ENCODE data around the gene GNPTG.
A peak's percentile ranks its signal among the peaks of the same experiment; 100 is the strongest.

Gene GNPTG

DNA sequence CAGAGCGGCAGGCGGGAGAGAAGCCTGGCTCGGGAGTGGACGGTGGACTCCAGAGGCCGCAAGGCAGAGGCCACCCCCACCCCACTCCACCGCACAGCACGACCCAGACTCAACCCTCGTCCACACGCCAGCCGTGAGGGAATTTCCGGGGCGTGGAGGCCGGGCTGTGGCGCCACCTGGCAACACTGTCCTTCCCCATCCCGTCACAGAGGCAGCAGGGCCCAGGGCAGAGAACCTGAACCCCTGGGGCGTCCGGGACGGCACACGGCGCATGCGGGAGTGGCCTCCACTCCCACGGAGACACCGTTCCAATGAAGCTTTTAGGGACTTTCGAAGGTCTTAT is 23.5 kb downstream of the GNPTG start:
- DNase-seq: no peak

- no peak for DNase-seq
Observed at GRCh38 chr16:1375741-1376410, 24.1 kb downstream of the GNPTG start.

GRCh38 chr16:1377406-1378010 is 25.8 kb downstream of the GNPTG start:
- DNase-seq: no peak

- no peak for DNase-seq
Observed at GRCh38 chr16:1378087-1378803, 26.5 kb downstream of the GNPTG start.

DNA sequence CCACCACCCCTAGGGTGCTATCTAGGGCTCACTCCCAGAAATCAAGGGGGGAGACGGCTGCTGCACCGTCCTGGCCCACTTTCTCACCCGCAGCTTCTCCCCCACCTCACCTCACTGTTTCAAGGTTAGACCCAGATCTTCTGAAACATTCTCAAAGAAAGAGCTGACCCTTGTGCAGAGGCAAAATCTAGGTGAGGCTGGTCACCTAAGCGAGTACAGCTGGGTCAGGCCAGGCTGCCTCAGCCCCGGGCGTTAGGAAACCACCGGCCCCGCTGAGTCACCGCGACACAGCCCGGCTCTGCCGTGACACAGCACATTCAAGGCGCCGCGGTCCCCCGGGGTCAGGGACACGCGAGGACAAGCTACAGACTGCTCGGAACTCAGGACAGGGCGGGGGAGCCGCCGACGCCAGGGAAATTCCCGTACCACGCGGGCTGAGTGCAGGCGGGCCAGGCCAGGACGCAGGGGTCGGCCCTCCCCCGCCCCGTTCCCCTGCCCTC is 27.1 kb downstream of the GNPTG start:
- DNase-seq: peak; percentile 91 to 92

DNA sequence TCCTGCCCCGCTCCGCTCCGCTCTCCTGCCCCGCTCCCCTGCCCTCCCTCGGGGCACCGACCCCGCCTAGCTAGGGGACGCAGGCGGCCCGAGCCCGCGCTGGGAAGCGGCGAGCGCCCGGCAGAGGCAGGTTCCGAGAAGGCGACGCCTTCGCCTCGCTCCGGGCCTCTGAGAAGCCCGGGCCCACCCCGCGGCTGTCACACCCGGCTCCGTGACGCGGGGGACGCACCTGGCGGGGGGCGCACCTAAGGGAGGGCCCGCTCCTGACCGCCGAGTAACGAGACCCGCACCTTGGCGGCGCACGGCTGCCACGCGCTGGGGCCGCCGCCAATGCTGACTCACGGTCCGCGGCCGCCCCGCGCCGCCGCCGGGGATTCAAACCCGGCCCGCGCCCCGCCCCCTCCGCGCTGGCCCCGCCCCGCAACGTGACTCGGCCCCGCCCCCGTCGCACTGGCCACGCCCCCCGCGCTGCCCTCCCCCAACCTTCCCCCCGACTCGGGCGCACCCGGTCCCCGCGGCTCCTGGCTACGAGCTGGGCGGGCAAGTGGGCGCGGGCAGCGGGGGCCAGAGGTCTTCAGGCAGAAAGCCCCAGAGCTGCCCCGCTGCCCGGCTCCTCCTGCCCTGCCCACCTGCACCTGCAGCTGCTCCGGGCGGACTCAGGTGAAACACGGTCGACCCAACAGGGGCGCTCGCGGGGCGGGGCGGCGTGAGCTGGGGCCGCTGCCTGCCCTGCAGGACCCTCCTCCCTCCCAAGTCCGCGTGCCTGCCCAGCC is 27.8 kb downstream of the GNPTG start:
- DNase-seq: peak; percentile 28 to 62

DNA sequence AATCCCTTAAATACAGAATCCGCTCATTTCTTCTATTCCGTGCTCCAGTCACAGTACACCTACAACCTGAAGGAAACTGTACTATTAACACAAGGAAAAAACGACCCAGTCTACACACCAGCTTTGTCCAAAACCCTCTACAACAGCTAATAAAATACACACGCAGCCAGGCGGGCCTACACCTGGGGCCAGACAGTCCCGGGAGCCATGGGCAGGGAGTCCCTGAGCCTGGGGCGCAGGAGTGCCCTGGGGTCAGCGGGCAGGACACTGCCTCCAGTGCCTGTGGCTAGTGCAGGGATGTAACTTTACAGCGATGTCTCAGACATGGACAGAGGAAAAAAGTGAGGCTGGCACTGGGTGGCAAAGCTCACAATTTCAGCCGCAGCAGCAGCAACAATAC is 28.5 kb downstream of the GNPTG start:
- no peak for DNase-seq

DNA sequence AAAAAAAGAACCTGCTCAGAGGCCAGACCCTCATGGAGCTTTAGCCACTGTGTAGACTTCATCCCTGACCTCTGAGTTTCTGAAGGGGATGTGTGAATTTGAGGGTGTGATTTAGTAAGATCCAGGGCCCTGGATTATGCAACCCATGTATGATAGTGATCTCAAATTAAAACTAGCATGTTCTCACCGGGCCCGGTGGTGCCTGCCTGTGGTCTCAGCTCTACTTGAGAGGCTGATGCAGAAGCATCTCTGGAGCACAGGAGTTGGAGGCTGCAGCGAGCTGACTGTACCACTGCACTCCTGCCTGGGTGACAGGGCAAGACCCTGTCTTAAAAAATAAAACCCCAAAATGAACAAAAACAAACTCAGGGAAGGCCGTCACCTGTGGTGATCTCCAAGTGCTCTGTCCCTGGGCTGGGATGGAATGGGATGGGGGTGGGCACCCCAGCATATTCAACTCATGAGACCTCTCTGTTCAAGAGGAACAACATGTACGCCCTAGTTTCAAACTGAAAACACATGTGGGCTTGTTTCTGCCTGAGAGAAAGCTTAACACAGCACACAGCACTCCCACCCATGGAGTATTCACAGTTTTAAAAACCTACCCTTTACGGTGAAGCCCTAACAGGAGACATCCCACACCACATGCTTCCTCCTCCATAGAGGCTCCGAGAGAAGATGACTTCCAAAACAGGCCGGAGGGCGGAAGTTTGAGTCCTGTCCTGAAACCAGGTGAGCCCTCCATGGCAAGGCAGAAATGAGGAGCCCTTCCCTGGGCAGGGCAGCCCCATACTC is 30.1 kb downstream of the GNPTG start:
- DNase-seq: no peak

DNA sequence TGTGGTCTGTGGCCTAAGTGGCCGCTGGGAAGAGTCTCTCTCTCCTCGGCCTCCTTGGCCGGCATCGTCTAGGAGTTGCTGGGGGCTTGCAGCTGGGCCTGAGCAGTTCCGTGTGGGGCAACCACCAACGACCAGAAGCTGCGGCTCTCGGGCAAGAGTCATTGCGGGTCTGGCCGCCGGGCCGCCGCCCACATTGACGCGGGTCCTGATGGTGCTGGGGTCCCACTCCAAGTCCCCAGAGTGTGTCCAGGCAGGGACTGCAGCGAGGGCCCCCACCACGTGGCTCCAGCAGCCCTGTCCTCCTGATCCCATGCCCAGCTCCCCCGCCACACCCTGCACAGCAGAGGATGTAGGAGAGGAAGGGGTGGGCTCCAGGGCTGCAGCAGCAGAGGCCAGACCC is 31.8 kb downstream of the GNPTG start:
- no peak for DNase-seq

GRCh38 chr16:1385232-1385631 is 33.5 kb downstream of the GNPTG start:
- no peak for DNase-seq

DNA sequence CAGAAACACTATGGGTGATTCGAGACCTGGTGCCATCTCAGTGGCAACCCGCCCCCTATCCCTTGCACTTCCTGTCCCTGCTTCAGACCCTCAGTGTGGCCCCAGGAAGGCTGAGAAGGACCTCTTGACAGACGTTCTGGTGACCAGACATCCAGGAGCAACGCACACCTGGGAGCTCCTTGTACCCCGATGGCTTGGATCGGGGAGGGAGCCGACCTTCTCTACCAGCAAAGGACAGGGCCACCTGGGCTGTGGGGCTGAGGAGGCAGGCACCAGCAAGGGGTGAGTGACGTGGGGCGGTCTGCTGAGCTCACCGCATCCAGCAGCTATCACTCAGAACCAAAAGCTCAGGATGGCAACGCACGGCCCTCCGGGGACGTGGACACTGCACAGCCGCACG is 35.6 kb downstream of the GNPTG start:
- DNase-seq: no peak

DNA sequence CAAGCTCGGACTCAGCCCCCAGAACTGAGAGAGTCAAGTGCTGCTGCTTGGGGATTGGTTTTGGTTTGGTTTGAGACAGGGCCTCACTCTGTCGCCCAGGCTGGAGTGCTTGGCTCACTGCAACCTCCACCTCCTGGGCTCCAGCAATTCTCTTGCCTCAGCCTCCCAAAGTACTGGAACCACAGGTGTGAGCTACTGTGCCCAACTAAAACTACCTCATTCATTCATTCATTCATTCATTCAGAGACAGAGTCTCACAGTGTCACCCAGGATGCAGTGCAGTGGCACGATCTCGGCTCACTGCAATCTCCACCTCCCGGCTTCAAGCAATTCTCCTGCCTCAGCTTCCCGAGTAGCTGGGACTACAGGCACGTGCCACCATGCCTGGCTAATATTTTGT is 38.0 kb downstream of the GNPTG start:
- DNase-seq: no peak

DNA sequence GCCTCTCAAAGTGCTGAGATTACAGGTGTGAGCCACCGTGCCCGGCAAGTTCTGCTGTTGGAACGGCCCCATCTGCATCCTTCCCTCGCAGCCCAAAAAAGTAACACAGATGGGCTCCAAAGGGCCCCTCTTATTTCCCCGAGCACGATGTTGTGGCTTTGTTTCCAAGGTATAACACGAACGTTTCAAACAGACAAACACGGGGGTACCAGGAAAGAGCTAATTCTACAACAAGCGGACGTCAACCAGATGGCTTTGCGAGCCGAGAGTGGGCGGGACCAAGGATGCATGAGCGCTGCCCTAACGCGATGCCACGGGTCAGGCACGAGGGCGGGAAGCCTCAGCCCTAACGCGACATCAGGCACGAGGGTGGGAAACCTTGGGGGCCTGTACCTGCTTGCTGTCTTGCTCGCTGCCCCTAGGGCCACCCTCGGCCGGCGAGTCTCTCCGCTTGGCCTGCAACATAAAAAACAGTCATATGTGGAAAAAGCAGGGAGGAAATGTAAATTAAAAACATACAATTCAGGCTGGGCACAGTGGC is 38.6 kb downstream of the GNPTG start:
- no peak for DNase-seq

DNA sequence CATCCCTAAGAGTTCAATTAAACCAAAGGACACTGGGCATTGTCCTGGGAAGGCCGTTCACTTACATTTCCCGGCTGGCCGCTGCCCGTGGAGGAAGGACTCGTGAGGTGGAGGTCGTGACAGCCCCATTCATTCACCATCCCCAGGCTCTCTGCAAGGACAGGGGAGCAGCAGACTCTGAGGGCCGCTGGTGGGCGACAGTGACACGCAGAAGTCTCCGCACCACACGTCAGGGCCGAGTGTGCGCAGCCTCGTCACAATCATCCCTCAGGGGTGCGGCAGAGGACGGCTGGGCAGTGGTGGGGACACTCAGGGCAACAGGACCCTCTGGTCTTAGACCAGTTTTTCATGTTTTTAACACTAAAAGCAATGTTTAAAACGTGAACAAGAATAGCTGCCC is 41.1 kb downstream of the GNPTG start:
- DNase-seq: no peak

DNA sequence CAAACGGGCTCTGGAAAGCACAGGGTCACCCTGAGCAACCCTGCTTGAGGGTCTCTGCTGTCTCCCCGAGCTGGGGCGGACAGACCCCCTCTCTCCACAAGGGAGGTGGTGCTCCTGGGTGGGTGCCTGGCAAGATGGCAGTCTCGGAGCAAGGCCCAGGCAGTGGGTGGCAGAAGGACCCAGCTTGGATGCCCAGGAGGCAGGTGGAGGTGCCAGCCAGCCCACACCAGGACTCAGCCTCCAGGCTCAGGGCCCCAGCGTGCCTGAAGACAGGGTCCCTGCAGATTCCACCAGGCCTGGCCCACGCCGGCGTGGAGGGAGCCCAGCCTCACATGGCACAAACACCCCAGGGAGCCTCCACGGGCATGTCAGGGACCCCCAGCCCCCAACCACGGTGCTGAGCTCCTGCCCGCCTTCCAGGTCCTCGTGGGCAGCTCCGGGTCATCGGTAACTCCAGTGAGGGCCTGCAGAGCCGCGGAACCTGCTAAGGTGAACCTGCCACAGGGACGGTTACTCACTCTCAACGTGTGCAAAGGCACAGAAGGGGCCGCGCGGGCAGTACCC is 42.0 kb downstream of the GNPTG start:
- DNase-seq: no peak

DNA sequence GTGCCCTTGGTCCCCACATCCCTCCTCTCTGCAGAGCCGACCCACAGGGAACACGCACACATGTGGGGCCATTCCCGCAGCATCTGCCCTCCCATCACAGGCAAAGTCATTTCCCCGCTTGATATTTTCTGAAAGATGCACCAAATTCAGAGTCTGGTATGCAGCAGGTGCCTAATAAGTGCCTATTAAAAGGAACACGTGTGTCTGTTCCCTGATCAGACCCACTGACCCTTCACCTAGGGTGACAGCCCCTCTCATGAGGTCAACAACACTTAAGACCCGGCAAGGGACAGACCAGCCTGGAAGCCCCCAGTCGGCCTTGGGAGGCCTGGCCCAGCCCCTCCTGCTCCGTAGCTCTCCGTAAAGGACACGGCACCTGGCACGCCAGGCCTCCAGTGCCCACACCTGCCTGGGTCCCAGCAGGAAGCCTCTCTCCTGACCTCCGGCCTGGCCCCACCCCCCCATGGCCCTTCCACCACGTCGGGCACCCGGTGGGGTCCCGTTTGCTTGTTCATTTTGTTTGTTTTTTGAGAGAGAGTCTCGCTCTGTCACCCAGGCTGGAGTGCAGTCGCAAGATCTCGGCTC is 42.7 kb downstream of the GNPTG start:
- DNase-seq: no peak

GRCh38 chr16:1395444-1396031 is 43.8 kb downstream of the GNPTG start:
- DNase-seq: no peak

- no peak for DNase-seq
Observed at GRCh38 chr16:1397779-1398178, 46.0 kb downstream of the GNPTG start.

- no peak for DNase-seq
Observed at GRCh38 chr16:1398351-1398750, 46.6 kb downstream of the GNPTG start.

- DNase-seq: no peak
Observed at GRCh38 chr16:1398826-1399581, 47.3 kb downstream of the GNPTG start.
